D721Med (cell line): ENCODE results near the gene TGFBR3.

Source experiments
- DNase-seq: peaks from one replicate; pipeline ENCODE4 v3.0.0; 2011; ENCODE audit warnings: low spot score; ENCODE audit not compliant: insufficient read length
- FAIRE-seq: peaks from 2 replicates; lab custom pipeline; 2011; peaks lifted over from hg19 to GRCh38; lab: Jason Lieb, UNC
- CTCF ChIP-seq: IDR thresholded peaks from 2 replicates; pipeline ENCODE4 v1.5.1; 2012; ENCODE audit warnings: mild to moderate bottlenecking, control low read depth; ENCODE audit not compliant: insufficient read depth; ENCODE audit errors: missing control alignments

TGFBR3 gene

GRCh38 chr1:91774520-91775203, 111.3 kb downstream of the TGFBR3 start:
- no peak for TF ChIP-seq CTCF
- DNase-seq (no peak), FAIRE-seq (no peak)

- no peak for TF ChIP-seq CTCF
- FAIRE-seq (no peak), DNase-seq (no peak)
Measured at GRCh38 chr1:91771717-91772116, 114.2 kb downstream of the TGFBR3 start.

- TF ChIP-seq CTCF, result no peak
- DNase-seq (no peak), FAIRE-seq (no peak)
Measured at GRCh38 chr1:91770667-91771268, 115.2 kb downstream of the TGFBR3 start.

- TF ChIP-seq CTCF, result no peak
- DNase-seq, result no peak
- FAIRE-seq, result no peak
Measured at GRCh38 chr1:91769742-91770141, 116.2 kb downstream of the TGFBR3 start.

- DNase-seq (no peak), FAIRE-seq (no peak)
- TF ChIP-seq CTCF, result no peak
Measured at GRCh38 chr1:91768786-91769725, 116.9 kb downstream of the TGFBR3 start.

- DNase-seq (no peak), FAIRE-seq (no peak)
- TF ChIP-seq CTCF, result no peak
Measured at GRCh38 chr1:91768120-91768519, 117.8 kb downstream of the TGFBR3 start.

GRCh38 chr1:91766883-91767282, 119.1 kb downstream of the TGFBR3 start:
- no peak for TF ChIP-seq CTCF
- DNase-seq, result no peak
- FAIRE-seq, result no peak
